ENCODE measurements around the gene NOP14.

Gene NOP14

GRCh38 chr4:2944586-2945526, 18.4 kb downstream of the NOP14 start:
- no peaks in the 10 kb centered on the region for H3K4me1 ChIP-seq (ENCODE audit: insufficient read depth, low read length)
- H3K9ac ChIP-seq (ENCODE audit: low read depth, low read length) = no peak overlapping the region
- no peak for TF ChIP-seq CTCF (IDR thresholded peaks at IDR 0.05; ENCODE audit: borderline replicate concordance, extremely low read depth, low read length, poor library complexity, severe bottlenecking)
- no peak for TF ChIP-seq EZH2 (IDR thresholded peaks at IDR 0.05; ENCODE audit: borderline replicate concordance, low read depth, low read length, severe bottlenecking)
- no peaks in the 10 kb centered on the region for H3K27me3 ChIP-seq (ENCODE audit: insufficient read depth, low read length, poor library complexity)
- peaks cover 98% of the 10 kb centered on the region for H3K36me3 ChIP-seq (ENCODE audit: insufficient read depth, low read length)
- H3K4me2 ChIP-seq (ENCODE audit: insufficient read depth, low read length) = no peak overlapping the region
- ATAC-seq (ENCODE audit: insufficient read depth, low read depth) (no peak), DNase-seq (no peak)
- H3K79me2 ChIP-seq (ENCODE audit: insufficient read depth, low read length) = peaks cover 6% of the 10 kb centered on the region; the same call in 1 of the 2 replicates
- H3K27ac ChIP-seq (ENCODE audit: low read length) = no peak overlapping the region
- H3K4me3 ChIP-seq (ENCODE audit: low read depth in 1 of 2, low read length in 2 of 2) = no peak overlapping the region
- H2AFZ ChIP-seq (ENCODE audit: low read depth, low read length) = no peak overlapping the region
- peaks cover 58% of the 10 kb centered on the region for H4K20me1 ChIP-seq (ENCODE audit: insufficient read depth, low read length)
- no peaks in the 10 kb centered on the region for H3K9me3 ChIP-seq (ENCODE audit: insufficient read depth, low read length, severe bottlenecking)

- no peak overlapping the region for H2AFZ ChIP-seq (ENCODE audit: low read depth, low read length)
- H3K9me3 ChIP-seq (ENCODE audit: insufficient read depth, low read length, severe bottlenecking) = no peaks in the 10 kb centered on the region
- no peak for ATAC-seq (ENCODE audit: insufficient read depth, low read depth)
- no peak overlapping the region for H3K27ac ChIP-seq (ENCODE audit: low read length)
- no peak overlapping the region for H3K9ac ChIP-seq (ENCODE audit: low read depth, low read length)
- H4K20me1 ChIP-seq (ENCODE audit: insufficient read depth, low read length) = peaks cover 60% of the 10 kb centered on the region
- no peaks in the 10 kb centered on the region for H3K27me3 ChIP-seq (ENCODE audit: insufficient read depth, low read length, poor library complexity)
- peaks cover 98% of the 10 kb centered on the region for H3K36me3 ChIP-seq (ENCODE audit: insufficient read depth, low read length)
- H3K4me3 ChIP-seq (ENCODE audit: low read depth in 1 of 2, low read length in 2 of 2) = no peak overlapping the region
- no peak for TF ChIP-seq EZH2 (IDR thresholded peaks at IDR 0.05; ENCODE audit: borderline replicate concordance, low read depth, low read length, severe bottlenecking)
- TF ChIP-seq CTCF (IDR thresholded peaks at IDR 0.05; ENCODE audit: borderline replicate concordance, extremely low read depth, low read length, poor library complexity, severe bottlenecking) = no peak
- H3K4me1 ChIP-seq (ENCODE audit: insufficient read depth, low read length) = no peaks in the 10 kb centered on the region
- DNase-seq = no peak
- peaks cover 6% of the 10 kb centered on the region; the same call in 1 of the 2 replicates for H3K79me2 ChIP-seq (ENCODE audit: insufficient read depth, low read length)
- H3K4me2 ChIP-seq (ENCODE audit: insufficient read depth, low read length) = no peak overlapping the region
Observed at GRCh38 chr4:2944091-2944482, 19.1 kb downstream of the NOP14 start.

GRCh38 chr4:2943364-2944090, 19.7 kb downstream of the NOP14 start:
- peaks cover 58% of the 10 kb centered on the region for H4K20me1 ChIP-seq (ENCODE audit: insufficient read depth, low read length)
- H3K27me3 ChIP-seq (ENCODE audit: insufficient read depth, low read length, poor library complexity) = no peaks in the 10 kb centered on the region
- H3K4me2 ChIP-seq (ENCODE audit: insufficient read depth, low read length) = no peak overlapping the region
- TF ChIP-seq CTCF (IDR thresholded peaks at IDR 0.05; ENCODE audit: borderline replicate concordance, extremely low read depth, low read length, poor library complexity, severe bottlenecking) (no peak), EZH2 (IDR thresholded peaks at IDR 0.05; ENCODE audit: borderline replicate concordance, low read depth, low read length, severe bottlenecking) (no peak)
- H3K4me3 ChIP-seq (ENCODE audit: low read depth in 1 of 2, low read length in 2 of 2) = no peak overlapping the region
- no peak overlapping the region for H3K9ac ChIP-seq (ENCODE audit: low read depth, low read length)
- H3K27ac ChIP-seq (ENCODE audit: low read length) = no peak overlapping the region
- peaks cover 98% of the 10 kb centered on the region for H3K36me3 ChIP-seq (ENCODE audit: insufficient read depth, low read length)
- no peak overlapping the region for H2AFZ ChIP-seq (ENCODE audit: low read depth, low read length)
- ATAC-seq (ENCODE audit: insufficient read depth, low read depth) = no peak
- no peaks in the 10 kb centered on the region for H3K4me1 ChIP-seq (ENCODE audit: insufficient read depth, low read length)
- H3K79me2 ChIP-seq (ENCODE audit: insufficient read depth, low read length) = peaks cover 2% of the 10 kb centered on the region; the same call in 1 of the 2 replicates
- H3K9me3 ChIP-seq (ENCODE audit: insufficient read depth, low read length, severe bottlenecking) = no peaks in the 10 kb centered on the region
- DNase-seq = no peak
